Stimulated activated memory B cell treated with anti-CD40 and anti-IgM and Interleukin-4, amounts not matched to agents 10 μg/mL and 1 μg/mL and 100 μg/mL, for 72 hours (primary cell): ENCODE measurements around the gene NPDC1.

ENCODE experiments used
- ATAC-seq: fragments of 150-1000 bp; cut with Tn5 transposase; 2 replicates; pipeline ENCODE4 v1.10.0; 2021
- H3K27ac Mint-ChIP-seq: one replicate; pipeline ENCODE4 v1.8.0; 2022; ENCODE audit warnings: mild to moderate bottlenecking, mixed read lengths
- H3K27me3 Mint-ChIP-seq: one replicate; pipeline ENCODE4 v1.8.0; 2022; ENCODE audit warnings: mixed read lengths
- H3K36me3 Mint-ChIP-seq: one replicate; pipeline ENCODE4 v1.8.0; 2022; ENCODE audit warnings: mixed read lengths
- H3K4me1 Mint-ChIP-seq: one replicate; pipeline ENCODE4 v1.8.0; 2022; ENCODE audit warnings: mixed read lengths
- H3K4me3 Mint-ChIP-seq: one replicate; pipeline ENCODE4 v1.8.0; 2022; ENCODE audit warnings: mild to moderate bottlenecking, moderate library complexity, mixed read lengths
- H3K9me3 Mint-ChIP-seq: one replicate; pipeline ENCODE4 v1.8.0; 2022; ENCODE audit warnings: mixed read lengths

NPDC1 gene

GRCh38 chr9:137018761-137019559 lies 27.0 kb downstream of the NPDC1 start:
- H3K36me3 Mint-ChIP-seq: no peaks in the 10 kb centered on the region
- no peak overlapping the region for H3K4me3 Mint-ChIP-seq
- peaks cover 5% of the 10 kb centered on the region for H3K9me3 Mint-ChIP-seq
- no peaks in the 10 kb centered on the region for H3K27me3 Mint-ChIP-seq
- H3K4me1 Mint-ChIP-seq: no peaks in the 10 kb centered on the region
- H3K27ac Mint-ChIP-seq: no peak overlapping the region
- ATAC-seq: no peak

GRCh38 chr9:137017791-137018497 lies 28.0 kb downstream of the NPDC1 start:
- no peak overlapping the region for H3K27ac Mint-ChIP-seq
- H3K27me3 Mint-ChIP-seq: no peaks in the 10 kb centered on the region
- no peaks in the 10 kb centered on the region for H3K36me3 Mint-ChIP-seq
- no peaks in the 10 kb centered on the region for H3K4me1 Mint-ChIP-seq
- peaks cover 5% of the 10 kb centered on the region for H3K9me3 Mint-ChIP-seq
- H3K4me3 Mint-ChIP-seq: no peak overlapping the region
- no peak for ATAC-seq

GRCh38 chr9:137017071-137017470 lies 28.9 kb downstream of the NPDC1 start:
- Mint-ChIP-seq H3K4me1 (no peaks in the 10 kb centered on the region), H3K9me3 (peaks cover 4% of the 10 kb centered on the region), H3K36me3 (no peaks in the 10 kb centered on the region), H3K4me3 (no peak overlapping the region), H3K27me3 (no peaks in the 10 kb centered on the region), H3K27ac (no peak overlapping the region)
- ATAC-seq: no peak

GRCh38 chr9:137016436-137016835 lies 29.5 kb downstream of the NPDC1 start:
- Mint-ChIP-seq H3K4me3 (no peak overlapping the region), H3K9me3 (no peaks in the 10 kb centered on the region), H3K4me1 (no peaks in the 10 kb centered on the region), H3K27ac (no peak overlapping the region), H3K36me3 (peaks cover 3% of the 10 kb centered on the region), H3K27me3 (no peaks in the 10 kb centered on the region)
- no peak for ATAC-seq

- H3K4me1 Mint-ChIP-seq: no peaks in the 10 kb centered on the region
- ATAC-seq: no peak
- no peak overlapping the region for H3K27ac Mint-ChIP-seq
- no peak overlapping the region for H3K4me3 Mint-ChIP-seq
- H3K36me3 Mint-ChIP-seq: peaks cover 8% of the 10 kb centered on the region
- no peaks in the 10 kb centered on the region for H3K9me3 Mint-ChIP-seq
- H3K27me3 Mint-ChIP-seq: no peaks in the 10 kb centered on the region
These were observed 30.0 kb downstream of the NPDC1 start for GRCh38 chr9:137015976-137016375.

GRCh38 chr9:137015540-137015930 lies 30.4 kb downstream of the NPDC1 start:
- peaks cover 8% of the 10 kb centered on the region for H3K36me3 Mint-ChIP-seq
- H3K9me3 Mint-ChIP-seq: no peaks in the 10 kb centered on the region
- H3K27me3 Mint-ChIP-seq: no peaks in the 10 kb centered on the region
- H3K4me3 Mint-ChIP-seq: no peak overlapping the region
- ATAC-seq: no peak
- H3K4me1 Mint-ChIP-seq: no peaks in the 10 kb centered on the region
- no peak overlapping the region for H3K27ac Mint-ChIP-seq

GRCh38 chr9:137014776-137015539 lies 31.0 kb downstream of the NPDC1 start:
- ATAC-seq: no peak
- Mint-ChIP-seq H3K4me1 (no peaks in the 10 kb centered on the region), H3K9me3 (no peaks in the 10 kb centered on the region), H3K4me3 (no peak overlapping the region), H3K27ac (no peak overlapping the region), H3K27me3 (no peaks in the 10 kb centered on the region), H3K36me3 (peaks cover 8% of the 10 kb centered on the region)

GRCh38 chr9:137014166-137014565 lies 31.8 kb downstream of the NPDC1 start:
- Mint-ChIP-seq H3K4me3 (no peak overlapping the region), H3K27me3 (no peaks in the 10 kb centered on the region), H3K4me1 (no peaks in the 10 kb centered on the region), H3K27ac (no peak overlapping the region), H3K9me3 (no peaks in the 10 kb centered on the region), H3K36me3 (peaks cover 8% of the 10 kb centered on the region)
- no peak for ATAC-seq

GRCh38 chr9:137013571-137013940 lies 32.4 kb downstream of the NPDC1 start:
- Mint-ChIP-seq H3K9me3 (no peaks in the 10 kb centered on the region), H3K27ac (no peak overlapping the region), H3K36me3 (peaks cover 8% of the 10 kb centered on the region), H3K27me3 (no peaks in the 10 kb centered on the region), H3K4me3 (no peak overlapping the region), H3K4me1 (no peaks in the 10 kb centered on the region)
- no peak for ATAC-seq

GRCh38 chr9:137012694-137013570 lies 33.0 kb downstream of the NPDC1 start:
- Mint-ChIP-seq H3K27me3 (no peaks in the 10 kb centered on the region), H3K27ac (no peak overlapping the region), H3K9me3 (no peaks in the 10 kb centered on the region), H3K4me1 (no peaks in the 10 kb centered on the region), H3K4me3 (no peak overlapping the region), H3K36me3 (peaks cover 8% of the 10 kb centered on the region)
- no peak for ATAC-seq

GRCh38 chr9:137011907-137012675 lies 33.9 kb downstream of the NPDC1 start:
- no peaks in the 10 kb centered on the region for H3K27me3 Mint-ChIP-seq
- H3K36me3 Mint-ChIP-seq: peaks cover 8% of the 10 kb centered on the region
- H3K9me3 Mint-ChIP-seq: no peaks in the 10 kb centered on the region
- H3K27ac Mint-ChIP-seq: no peak overlapping the region
- H3K4me3 Mint-ChIP-seq: no peak overlapping the region
- ATAC-seq: no peak
- H3K4me1 Mint-ChIP-seq: no peaks in the 10 kb centered on the region

- Mint-ChIP-seq H3K27me3 (peaks cover 5% of the 10 kb centered on the region), H3K36me3 (peaks cover 8% of the 10 kb centered on the region), H3K4me3 (no peak overlapping the region), H3K9me3 (no peaks in the 10 kb centered on the region), H3K4me1 (peaks cover 5% of the 10 kb centered on the region), H3K27ac (no peak overlapping the region)
- ATAC-seq: no peak
These were observed 34.8 kb downstream of the NPDC1 start for GRCh38 chr9:137011156-137011555.

- no peak overlapping the region for H3K27ac Mint-ChIP-seq
- H3K4me3 Mint-ChIP-seq: no peak overlapping the region
- no peak for ATAC-seq
- H3K27me3 Mint-ChIP-seq: peaks cover 11% of the 10 kb centered on the region
- H3K9me3 Mint-ChIP-seq: no peaks in the 10 kb centered on the region
- H3K36me3 Mint-ChIP-seq: peaks cover 8% of the 10 kb centered on the region
- H3K4me1 Mint-ChIP-seq: peaks cover 7% of the 10 kb centered on the region
These were observed 35.8 kb downstream of the NPDC1 start for GRCh38 chr9:137009938-137010732.

- H3K36me3 Mint-ChIP-seq: peaks cover 8% of the 10 kb centered on the region
- peaks cover 17% of the 10 kb centered on the region for H3K27me3 Mint-ChIP-seq
- H3K4me1 Mint-ChIP-seq: peaks cover 14% of the 10 kb centered on the region
- H3K9me3 Mint-ChIP-seq: peaks cover 5% of the 10 kb centered on the region
- ATAC-seq: no peak
- H3K27ac Mint-ChIP-seq: no peak overlapping the region
- no peak overlapping the region for H3K4me3 Mint-ChIP-seq
These were observed 36.8 kb downstream of the NPDC1 start for GRCh38 chr9:137009217-137009616.
